Stimulated activated CD4-positive, alpha-beta T cell treated with anti-CD3 and anti-CD28 coated beads, Interleukin-1b, Interleukin-23, amount 100 ng/mL, for 4 hours (primary cell): ENCODE results near the gene KMT2C.
A peak's percentile ranks its signal among the peaks of the same experiment; 100 is the strongest.
"Not testable (repeated sequence)": the region's sequence is repeated elsewhere in the genome, so short reads cannot be mapped to it uniquely, and the experiment has no call there.

Experiments used
- DNase-seq, 2 donors: peaks; one replicate each; pipeline ENCODE4 v3.0.0-alpha.2; 2020; ENCODE audit warnings: low read depth in 2 of 2

Gene KMT2C

GRCh38 chr7:152355474-152356057 is 80.2 kb downstream of the KMT2C start:
- no peak for DNase-seq

- no peak for DNase-seq
Measured at GRCh38 chr7:152354061-152354460, 81.7 kb downstream of the KMT2C start.

- not testable (repeated sequence) for DNase-seq
Measured at GRCh38 chr7:152353281-152353680, 82.5 kb downstream of the KMT2C start.

- not testable (repeated sequence) for DNase-seq
Measured at GRCh38 chr7:152351747-152352146, 84.1 kb downstream of the KMT2C start.

GRCh38 chr7:152351168-152351567 is 84.6 kb downstream of the KMT2C start:
- no peak for DNase-seq

- DNase-seq: no peak
Measured at GRCh38 chr7:152347888-152348287, 87.9 kb downstream of the KMT2C start.

GRCh38 chr7:152344253-152344652 is 91.5 kb downstream of the KMT2C start:
- no peak for DNase-seq

- DNase-seq: no peak
Measured at GRCh38 chr7:152342796-152343195, 93.0 kb downstream of the KMT2C start.

- no peak for DNase-seq
Measured at GRCh38 chr7:152341914-152342236, 93.9 kb downstream of the KMT2C start.

- no peak for DNase-seq
Measured at GRCh38 chr7:152341039-152341913, 94.5 kb downstream of the KMT2C start.

GRCh38 chr7:152340161-152340560 is 95.6 kb downstream of the KMT2C start:
- DNase-seq: no peak

GRCh38 chr7:152338561-152338960 is 97.2 kb downstream of the KMT2C start:
- DNase-seq: no peak

GRCh38 chr7:152336754-152337368 is 98.9 kb downstream of the KMT2C start:
- DNase-seq: peak in 1 of 2 donors; percentile 3

- DNase-seq: no peak
Measured at GRCh38 chr7:152335900-152336571, 99.8 kb downstream of the KMT2C start.

- DNase-seq: no peak
Measured at GRCh38 chr7:152333134-152333533, 102.7 kb downstream of the KMT2C start.

GRCh38 chr7:152330827-152331226 is 105.0 kb downstream of the KMT2C start:
- no peak for DNase-seq

- no peak for DNase-seq
Measured at GRCh38 chr7:152329469-152329868, 106.3 kb downstream of the KMT2C start.

GRCh38 chr7:152328234-152328633 is 107.6 kb downstream of the KMT2C start:
- DNase-seq: no peak

GRCh38 chr7:152315845-152316244 is 120.0 kb downstream of the KMT2C start:
- no peak for DNase-seq

GRCh38 chr7:152313831-152314604 is 121.8 kb downstream of the KMT2C start:
- no peak for DNase-seq

- DNase-seq: no peak
Measured at GRCh38 chr7:152313217-152313616, 122.6 kb downstream of the KMT2C start.

GRCh38 chr7:152312316-152312715 is 123.5 kb downstream of the KMT2C start:
- DNase-seq: no peak
